Left lung (tissue), 10 donors: ENCODE data around the gene NCCRP1. TPM values are rescaled to one million over a fixed set of nuclear protein-coding genes. Genes with fewer than 3 reads are reported as not detected.

Experiments
- ATAC-seq: fragments of 200-7000 bp; cut with Tn5 transposase; one replicate; pipeline ENCODE4 v1.9.1; 2020; ENCODE audit warnings: moderate library complexity
- DNase-seq, 4 donors: peaks; one replicate each; pipeline ENCODE4 v3.0.0-alpha.2; 2013 to 2020
- H3K27ac ChIP-seq, 2 donors: fragments of 200-600 bp; sonication (generic) in 1 of 2; one replicate each; pipeline versions ENCODE4 v1.5.0 to v1.8.0; 2020 to 2021
- H3K27me3 ChIP-seq, 2 donors: fragments of 200-600 bp; sonication (generic) in 1 of 2; one replicate each; pipeline versions ENCODE4 v1.5.0 to v1.8.0; 2020 to 2021
- H3K36me3 ChIP-seq, 2 donors: fragments of 200-600 bp; sonication (generic) in 1 of 2; one replicate each; pipeline versions ENCODE4 v1.5.0 to v1.8.0; 2020 to 2021
- H3K4me1 ChIP-seq, 2 donors: fragments of 200-600 bp; one replicate each; pipeline ENCODE4 v1.8.0; 2021
- H3K4me3 ChIP-seq, 2 donors: fragments of 200-600 bp; sonication (generic) in 1 of 2; one replicate each; pipeline versions ENCODE4 v1.5.0 to v1.8.0; 2020 to 2021; ENCODE audit warnings: mild to moderate bottlenecking in 1 of 2
- H3K9me3 ChIP-seq, 2 donors: fragments of 200-600 bp; sonication (generic) in 1 of 2; one replicate each; pipeline versions ENCODE4 v1.5.0 to v1.8.0; 2020 to 2021
- CTCF ChIP-seq, 2 donors: fragments of 200-600 bp; sonication (generic) in 1 of 2; IDR thresholded peaks; one replicate each; pipeline versions ENCODE4 v1.5.0 to v1.8.0; 2021; ENCODE audit warnings: antibody characterized with exemption in 2 of 2
- intact Hi-C, 2 donors: fragments of 100-400 bp; cut with DNase I; formaldehyde crosslinking; loops; one replicate each; pipeline versions ENCODE4 v1.11.2 to v1.14.2; 2022
- polyA plus RNA-seq, 6 donors: library from polyadenylated mRNA; unstranded; fragments of 120-200 nt; gene quantifications; one replicate each; pipeline ENCODE4 v1.2.1, GENCODE V29; 2013; ENCODE audit not compliant: insufficient read length in 6 of 6
- total RNA-seq, 2 donors: library from RNA; stranded (reverse); fragmentation: NEBNext Ultra II Directional; extraction: Animal tissue kit (Norgen Biotek cat#: 25700); gene quantifications; one replicate each; pipeline ENCODE4 v1.2.1, GENCODE V29; 2021
- donor health status: DM: no; HTN: yes; CAD: no.
- donor health status: DM: no; HTN: no; CAD: no.

Gene NCCRP1
- total and polyA plus RNA-seq, 8 donors = 0.17 to 0.30 (median 0.22) TPM; not detected in 2

GRCh38 chr19:39223703-39224279, 27.0 kb downstream of the NCCRP1 start:
- DNase-seq (peak in 1 of 4 donors; percentile 23), ATAC-seq (no peak)
- H3K27ac ChIP-seq = no peak overlapping the region
- peaks cover 0 to 43% of the 10 kb centered on the region in 2 donors for H3K27me3 ChIP-seq
- no peaks in the 10 kb centered on the region for H3K36me3 ChIP-seq
- H3K9me3 ChIP-seq = no peaks in the 10 kb centered on the region
- H3K4me1 ChIP-seq = no peaks in the 10 kb centered on the region
- H3K4me3 ChIP-seq = no peak overlapping the region
- no peak for TF ChIP-seq CTCF (IDR thresholded peaks at IDR 0.05)
- intact Hi-C loops = no loop called here

DNA sequence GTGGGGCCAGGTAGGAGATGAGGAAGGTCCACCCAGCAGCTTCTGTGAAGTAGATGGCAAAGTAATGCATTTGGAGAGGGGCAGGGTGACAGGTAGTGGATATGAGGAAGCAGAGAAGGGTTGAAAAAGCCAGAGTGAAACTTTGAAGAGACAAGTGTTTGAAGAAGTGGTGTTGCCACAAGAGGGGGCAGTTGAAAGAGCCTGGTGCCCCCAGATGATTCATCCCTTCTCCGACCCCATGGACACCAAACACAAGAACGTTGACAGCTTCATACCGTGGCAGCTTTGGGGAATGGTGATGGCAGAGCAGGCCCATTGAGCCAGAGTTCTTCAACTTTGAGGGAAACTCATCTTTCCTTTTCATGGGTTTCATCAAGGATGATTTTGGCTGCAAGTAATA, 28.1 kb downstream of the NCCRP1 start:
- H3K4me3 ChIP-seq = no peak overlapping the region
- no peaks in the 10 kb centered on the region for H3K9me3 ChIP-seq
- peaks cover 0 to 39% of the 10 kb centered on the region in 2 donors for H3K27me3 ChIP-seq
- TF ChIP-seq CTCF (IDR thresholded peaks at IDR 0.05) = no peak
- DNase-seq = no peak
- intact Hi-C loops = no loop called here
- H3K27ac ChIP-seq = no peak overlapping the region
- no peak for ATAC-seq
- no peaks in the 10 kb centered on the region for H3K36me3 ChIP-seq
- no peaks in the 10 kb centered on the region for H3K4me1 ChIP-seq

DNA sequence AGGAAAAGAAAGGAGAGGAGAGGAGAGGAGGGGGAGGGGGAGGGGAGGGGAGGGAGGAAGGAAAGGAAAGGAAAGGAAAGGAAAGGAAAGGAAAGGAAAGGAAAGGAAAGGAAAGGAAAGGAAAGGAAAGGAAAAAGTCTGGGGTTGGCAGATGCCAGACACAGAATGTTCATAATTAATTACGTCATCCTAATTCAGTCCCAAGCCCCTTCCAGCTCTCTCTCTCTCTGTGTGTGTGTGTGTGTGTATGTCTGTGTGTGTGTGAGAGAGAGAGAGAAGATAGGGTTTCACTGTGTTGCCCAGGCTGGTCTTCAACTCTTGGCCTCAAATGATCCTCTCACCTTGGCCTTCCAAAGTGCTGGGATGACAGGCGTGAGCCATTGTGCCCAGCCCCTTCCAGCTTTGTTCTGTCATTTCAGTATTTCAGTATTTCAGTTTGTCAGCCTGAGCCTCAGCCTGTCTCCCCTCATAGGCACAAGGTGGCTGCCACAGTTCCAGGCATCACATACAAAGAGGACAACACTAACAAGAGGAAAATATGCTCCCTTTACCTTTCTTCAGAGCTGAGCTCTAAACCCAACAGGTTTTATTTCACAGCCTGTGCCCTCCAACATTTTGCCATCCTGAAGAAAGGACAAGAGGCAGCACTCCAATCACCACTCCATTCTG, 33.5 kb downstream of the NCCRP1 start:
- Histone ChIP-seq H3K4me1 (no peaks in the 10 kb centered on the region), H3K4me3 (no peak overlapping the region), H3K27me3 (peaks cover 0 to 19% of the 10 kb centered on the region in 2 donors), H3K27ac (no peak overlapping the region), H3K9me3 (no peaks in the 10 kb centered on the region), H3K36me3 (no peaks in the 10 kb centered on the region)
- DNase-seq (no peak), ATAC-seq (no peak)
- intact Hi-C loops = no loop called here
- no peak for TF ChIP-seq CTCF (IDR thresholded peaks at IDR 0.05)

- Histone ChIP-seq H3K27ac (no peak overlapping the region), H3K36me3 (no peaks in the 10 kb centered on the region), H3K27me3 (peaks cover 0 to 18% of the 10 kb centered on the region in 2 donors), H3K9me3 (no peaks in the 10 kb centered on the region), H3K4me1 (peaks cover 0 to 3% of the 10 kb centered on the region in 2 donors), H3K4me3 (no peak overlapping the region)
- DNase-seq = no peak
- no peak for ATAC-seq
- no peak for TF ChIP-seq CTCF (IDR thresholded peaks at IDR 0.05)
- intact Hi-C loops = no loop called here
Measured at GRCh38 chr19:39232708-39233107, 35.9 kb downstream of the NCCRP1 start.

DNA sequence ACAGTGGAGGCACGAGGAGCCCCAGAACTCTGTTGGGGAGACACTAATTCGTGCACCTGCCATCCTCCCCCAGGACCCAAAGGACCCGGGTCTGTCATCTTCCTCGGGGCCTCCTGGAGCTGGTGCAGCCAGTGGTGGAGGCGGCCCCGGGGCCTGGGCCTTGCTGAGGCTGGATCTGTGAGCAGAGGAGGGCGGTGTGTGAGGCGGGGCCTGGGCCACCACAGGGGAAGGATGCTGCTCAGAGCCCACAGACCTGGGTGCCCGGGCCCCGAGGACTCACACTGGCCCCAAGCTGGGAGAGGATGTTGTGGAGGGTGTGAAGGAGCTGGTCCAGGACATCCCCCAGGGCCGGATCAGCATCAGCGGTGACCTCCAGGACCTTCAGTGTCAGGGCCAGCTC, 39.8 kb downstream of the NCCRP1 start:
- peaks cover 0 to 33% of the 10 kb centered on the region in 2 donors for H3K27me3 ChIP-seq
- no peaks in the 10 kb centered on the region for H3K36me3 ChIP-seq
- H3K4me3 ChIP-seq = no peak overlapping the region
- intact Hi-C loops = no loop called here
- no peak overlapping the region for H3K27ac ChIP-seq
- H3K4me1 ChIP-seq = peaks cover 0 to 7% of the 10 kb centered on the region in 2 donors
- H3K9me3 ChIP-seq = no peaks in the 10 kb centered on the region
- DNase-seq (peak in 1 of 4 donors; percentile 66), ATAC-seq (no peak)
- no peak for TF ChIP-seq CTCF (IDR thresholded peaks at IDR 0.05)
